GM12878 (cell line): ENCODE measurements around the gene SLA2. TPM values are rescaled to one million over a fixed set of nuclear protein-coding genes. Genes with fewer than 3 reads are reported as not detected.

ENCODE experiments used
- ASH2L ChIP-seq: fragments of 300-600, 200-600 bp; sonication (generic); IDR thresholded peaks from 2 replicates; pipeline ENCODE4 v1.6.1; 2017; ENCODE audit warnings: low read depth, mild to moderate bottlenecking, borderline replicate concordance
- BRCA1 ChIP-seq: IDR thresholded peaks from 2 replicates; pipeline ENCODE4 v1.6.1; 2011; ENCODE audit warnings: low read depth, low read length, improper control_type of control experiment
- EGR1 ChIP-seq, 2 experiments: IDR thresholded peaks; 1 replicate in 1 of 2; 2 replicates in 1 of 2; pipeline ENCODE4 v1.6.1; 2011 to 2012; ENCODE audit warnings: low read depth in 2 of 2, low read length in 2 of 2, borderline replicate concordance in 1 of 2, mild to moderate bottlenecking in 1 of 2, moderate library complexity in 1 of 2
- KDM1A ChIP-seq: fragments of 200-600 bp; sonication (generic); IDR thresholded peaks from 2 replicates; pipeline ENCODE4 v1.6.1; 2016; ENCODE audit warnings: borderline replicate concordance
- NFIC ChIP-seq: IDR thresholded peaks from 2 replicates; pipeline ENCODE4 v1.6.1; 2012; ENCODE audit warnings: low read depth, mild to moderate bottlenecking, inconsistent platforms, low read length, moderate library complexity
- NR2C1 ChIP-seq: fragments of 450-650 bp; IDR thresholded peaks from 2 replicates; pipeline ENCODE4 v1.6.1; 2017; ENCODE audit warnings: antibody characterized with exemption, mild to moderate bottlenecking, moderate library complexity
- STAT1 ChIP-seq: fragments of 450-650 bp; conservative IDR thresholded peaks from 2 replicates; pipeline ENCODE4 v1.6.1; 2014; ENCODE audit warnings: antibody characterized with exemption, mild to moderate bottlenecking
- ZNF217 ChIP-seq: fragments of 450-650 bp; IDR thresholded peaks from 2 replicates; pipeline ENCODE4 v1.6.1; 2017; ENCODE audit warnings: antibody characterized with exemption, mild to moderate bottlenecking
- polyA plus RNA-seq, 11 experiments: library from polyadenylated mRNA; depleted of rRNA in 4 of 11; unstranded in 6 of 11; stranded (reverse) in 5 of 11; fragments of >200 nt; fragmentation: Nextera tagmentation in 4 of 11; fragmentation: Illumina TruSeq in 1 of 11; extraction: Ambion mirVana in 4 of 11; extraction: Trizol in 1 of 11; gene quantifications; 1 replicate in 1 of 11; 2 replicates in 10 of 11; pipeline versions ENCODE4 v1.2.1 to v1.2.3, GENCODE V29; 2011 to 2016; ENCODE audit warnings: inconsistent platforms in 2 of 11, missing spikeins in 2 of 11, low read depth in 1 of 11
- total RNA-seq, 4 experiments: library from RNA; depleted of rRNA in 3 of 4; stranded (reverse); fragments of >200 nt in 3 of 4; fragmentation: Illumina TruSeq in 1 of 4; extraction: Trizol in 1 of 4; gene quantifications; 2 replicates each; pipeline versions ENCODE4 v1.2.1 to v1.2.3, GENCODE V29; 2013 to 2021
- TF ChIP-seq, protein P1 (sequence below): fragments of 450-650 bp; IDR thresholded peaks from 2 replicates; pipeline ENCODE4 v1.6.1; 2017; ENCODE audit warnings: antibody characterized with exemption, mild to moderate bottlenecking, moderate library complexity
- TF ChIP-seq, protein P2 (sequence below), 3 experiments: IDR thresholded peaks in 2 of 3; conservative IDR thresholded peaks in 1 of 3; 2 replicates each; pipeline ENCODE4 v1.5.1; 2011; ENCODE audit warnings: low read depth in 3 of 3, low read length in 3 of 3, mild to moderate bottlenecking in 3 of 3, control low read depth in 2 of 3, moderate library complexity in 2 of 3, inconsistent platforms in 1 of 3, mixed read lengths in 1 of 3; ENCODE audit not compliant: control insufficient read depth in 2 of 3, insufficient read depth in 1 of 3; ENCODE audit errors: extremely low read depth in 1 of 3

The SLA2 gene
- total and polyA plus RNA-seq, 10 of the 15 experiments (the other 5 are each of a cell fraction or from before 2014, with no cell fraction given): 0.29 to 3.3 (median 1.4) TPM

- TF ChIP-seq, protein P1, sequence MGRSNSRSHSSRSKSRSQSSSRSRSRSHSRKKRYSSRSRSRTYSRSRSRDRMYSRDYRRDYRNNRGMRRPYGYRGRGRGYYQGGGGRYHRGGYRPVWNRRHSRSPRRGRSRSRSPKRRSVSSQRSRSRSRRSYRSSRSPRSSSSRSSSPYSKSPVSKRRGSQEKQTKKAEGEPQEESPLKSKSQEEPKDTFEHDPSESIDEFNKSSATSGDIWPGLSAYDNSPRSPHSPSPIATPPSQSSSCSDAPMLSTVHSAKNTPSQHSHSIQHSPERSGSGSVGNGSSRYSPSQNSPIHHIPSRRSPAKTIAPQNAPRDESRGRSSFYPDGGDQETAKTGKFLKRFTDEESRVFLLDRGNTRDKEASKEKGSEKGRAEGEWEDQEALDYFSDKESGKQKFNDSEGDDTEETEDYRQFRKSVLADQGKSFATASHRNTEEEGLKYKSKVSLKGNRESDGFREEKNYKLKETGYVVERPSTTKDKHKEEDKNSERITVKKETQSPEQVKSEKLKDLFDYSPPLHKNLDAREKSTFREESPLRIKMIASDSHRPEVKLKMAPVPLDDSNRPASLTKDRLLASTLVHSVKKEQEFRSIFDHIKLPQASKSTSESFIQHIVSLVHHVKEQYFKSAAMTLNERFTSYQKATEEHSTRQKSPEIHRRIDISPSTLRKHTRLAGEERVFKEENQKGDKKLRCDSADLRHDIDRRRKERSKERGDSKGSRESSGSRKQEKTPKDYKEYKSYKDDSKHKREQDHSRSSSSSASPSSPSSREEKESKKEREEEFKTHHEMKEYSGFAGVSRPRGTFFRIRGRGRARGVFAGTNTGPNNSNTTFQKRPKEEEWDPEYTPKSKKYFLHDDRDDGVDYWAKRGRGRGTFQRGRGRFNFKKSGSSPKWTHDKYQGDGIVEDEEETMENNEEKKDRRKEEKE: no peak
- TF ChIP-seq, protein P2, sequence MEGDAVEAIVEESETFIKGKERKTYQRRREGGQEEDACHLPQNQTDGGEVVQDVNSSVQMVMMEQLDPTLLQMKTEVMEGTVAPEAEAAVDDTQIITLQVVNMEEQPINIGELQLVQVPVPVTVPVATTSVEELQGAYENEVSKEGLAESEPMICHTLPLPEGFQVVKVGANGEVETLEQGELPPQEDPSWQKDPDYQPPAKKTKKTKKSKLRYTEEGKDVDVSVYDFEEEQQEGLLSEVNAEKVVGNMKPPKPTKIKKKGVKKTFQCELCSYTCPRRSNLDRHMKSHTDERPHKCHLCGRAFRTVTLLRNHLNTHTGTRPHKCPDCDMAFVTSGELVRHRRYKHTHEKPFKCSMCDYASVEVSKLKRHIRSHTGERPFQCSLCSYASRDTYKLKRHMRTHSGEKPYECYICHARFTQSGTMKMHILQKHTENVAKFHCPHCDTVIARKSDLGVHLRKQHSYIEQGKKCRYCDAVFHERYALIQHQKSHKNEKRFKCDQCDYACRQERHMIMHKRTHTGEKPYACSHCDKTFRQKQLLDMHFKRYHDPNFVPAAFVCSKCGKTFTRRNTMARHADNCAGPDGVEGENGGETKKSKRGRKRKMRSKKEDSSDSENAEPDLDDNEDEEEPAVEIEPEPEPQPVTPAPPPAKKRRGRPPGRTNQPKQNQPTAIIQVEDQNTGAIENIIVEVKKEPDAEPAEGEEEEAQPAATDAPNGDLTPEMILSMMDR (IDR thresholded peaks at IDR 0.05 in 2 of 3, conservative IDR thresholded peaks at IDR 0.05 in 1 of 3; ENCODE audit: control insufficient read depth in 2 of 3, extremely low read depth in 1 of 3, insufficient read depth in 1 of 3, low read depth in 3 of 3, low read length in 3 of 3): peak; percentile 94 to 99 (median 96); a peak in 5 of 6 replicates
- TF ChIP-seq ASH2L (0 out of 2 replicates have a peak, but pooled peaks have one; percentile 53), KDM1A (no peak), NFIC (no peak), NR2C1 (no peak), EGR1 (IDR thresholded peaks at IDR 0.05; ENCODE audit: borderline replicate concordance in 1 of 2, low read depth in 2 of 2, low read length in 2 of 2) (peak in 1 of 2 experiments; percentile 49; a peak in 1 of 3 replicates), STAT1 (no peak), ZNF217 (no peak), BRCA1 (no peak)
- TF ChIP-seq, all 136 proteins: peak for 67
Observed at GRCh38 chr20:36605399-36606157, 40.4 kb downstream of the SLA2 start, which contains the start of gene RAB5IF (continued).
